Effector memory CD4-positive, alpha-beta T cell (primary cell): Measurements from ENCODE around the gene CHFR.
"Not testable (repeated sequence)": the region's sequence is repeated elsewhere in the genome, so short reads cannot be mapped to it uniquely, and the experiment has no call there.

Experiments
- DNase-seq, 3 donors: peaks; one replicate each; pipeline ENCODE4 v3.0.0-alpha.2; 2020
- H3K27ac ChIP-seq: 2 replicates; pipeline ENCODE4 v1.7.0; 2013; ENCODE audit warnings: mild to moderate bottlenecking, low read length, moderate library complexity; ENCODE audit not compliant: insufficient read depth, poor library complexity, severe bottlenecking
- H3K27me3 ChIP-seq: replicated peaks from 2 replicates; pipeline ENCODE4 v1.7.0; 2013; ENCODE audit warnings: mild to moderate bottlenecking, low read length; ENCODE audit not compliant: insufficient read depth, control insufficient read depth, poor library complexity, severe bottlenecking
- H3K36me3 ChIP-seq: 2 replicates; pipeline ENCODE4 v1.7.0; 2013; ENCODE audit warnings: mild to moderate bottlenecking, low read length, moderate library complexity; ENCODE audit not compliant: control insufficient read depth, insufficient read depth
- H3K4me1 ChIP-seq: 2 replicates; pipeline ENCODE4 v1.7.0; 2013; ENCODE audit warnings: low read length, mild to moderate bottlenecking; ENCODE audit not compliant: control insufficient read depth, insufficient read depth, poor library complexity, severe bottlenecking
- H3K4me3 ChIP-seq: 2 replicates; pipeline ENCODE4 v1.7.0; 2013; ENCODE audit warnings: low read length, low read depth, mild to moderate bottlenecking; ENCODE audit not compliant: insufficient read depth, poor library complexity, severe bottlenecking
- H3K9me3 ChIP-seq: 2 replicates; pipeline ENCODE4 v1.7.0; 2013; ENCODE audit warnings: mild to moderate bottlenecking, low read length, moderate library complexity; ENCODE audit not compliant: control insufficient read depth

Gene CHFR

GRCh38 chr12:132857019-132857418 lies 30.4 kb downstream of the CHFR start:
- not testable (repeated sequence) for H3K4me1 ChIP-seq, DNase-seq, H3K4me3 ChIP-seq, H3K27ac ChIP-seq, H3K27me3 ChIP-seq, H3K9me3 ChIP-seq
- peaks cover 65% of the 10 kb centered on the region for H3K36me3 ChIP-seq

GRCh38 chr12:132856581-132856980 lies 30.8 kb downstream of the CHFR start:
- H3K4me1 ChIP-seq = no peaks in the 10 kb centered on the region
- no peaks in the 10 kb centered on the region for H3K9me3 ChIP-seq
- no peaks in the 10 kb centered on the region for H3K27me3 ChIP-seq
- no peak overlapping the region for H3K4me3 ChIP-seq
- no peak overlapping the region for H3K27ac ChIP-seq
- peaks cover 65% of the 10 kb centered on the region for H3K36me3 ChIP-seq
- DNase-seq = no peak

GRCh38 chr12:132855211-132855610 lies 32.2 kb downstream of the CHFR start:
- H3K27me3 ChIP-seq, H3K27ac ChIP-seq, H3K4me3 ChIP-seq, H3K9me3 ChIP-seq, H3K4me1 ChIP-seq, DNase-seq: not testable (repeated sequence)
- peaks cover 69% of the 10 kb centered on the region for H3K36me3 ChIP-seq

GRCh38 chr12:132853285-132854092 lies 33.9 kb downstream of the CHFR start:
- DNase-seq = no peak
- H3K4me1 ChIP-seq = no peaks in the 10 kb centered on the region
- H3K36me3 ChIP-seq = peaks cover 65% of the 10 kb centered on the region
- H3K4me3 ChIP-seq = no peak overlapping the region
- no peaks in the 10 kb centered on the region for H3K9me3 ChIP-seq
- H3K27ac ChIP-seq = no peak overlapping the region
- no peaks in the 10 kb centered on the region for H3K27me3 ChIP-seq

- Histone ChIP-seq H3K27me3 (no peaks in the 10 kb centered on the region), H3K4me1 (no peaks in the 10 kb centered on the region), H3K4me3 (no peak overlapping the region), H3K9me3 (no peaks in the 10 kb centered on the region), H3K27ac (no peak overlapping the region), H3K36me3 (peaks cover 71% of the 10 kb centered on the region)
- DNase-seq = no peak
These were observed 34.9 kb downstream of the CHFR start for GRCh38 chr12:132852496-132852895.

GRCh38 chr12:132851465-132851864 lies 35.9 kb downstream of the CHFR start:
- Histone ChIP-seq H3K27me3 (no peaks in the 10 kb centered on the region), H3K27ac (no peak overlapping the region), H3K9me3 (no peaks in the 10 kb centered on the region), H3K36me3 (peaks cover 72% of the 10 kb centered on the region), H3K4me3 (no peak overlapping the region), H3K4me1 (no peaks in the 10 kb centered on the region)
- DNase-seq = no peak

GRCh38 chr12:132850291-132850690 lies 37.1 kb downstream of the CHFR start:
- Histone ChIP-seq H3K4me3 (no peak overlapping the region), H3K4me1 (no peaks in the 10 kb centered on the region), H3K9me3 (no peaks in the 10 kb centered on the region), H3K27ac (no peak overlapping the region), H3K36me3 (peaks cover 70% of the 10 kb centered on the region), H3K27me3 (no peaks in the 10 kb centered on the region)
- DNase-seq = no peak

- no peak overlapping the region for H3K27ac ChIP-seq
- peaks cover 63% of the 10 kb centered on the region for H3K36me3 ChIP-seq
- no peaks in the 10 kb centered on the region for H3K9me3 ChIP-seq
- no peaks in the 10 kb centered on the region for H3K4me1 ChIP-seq
- no peak for DNase-seq
- H3K4me3 ChIP-seq = no peak overlapping the region
- H3K27me3 ChIP-seq = no peaks in the 10 kb centered on the region
These were observed 38.9 kb downstream of the CHFR start for GRCh38 chr12:132848521-132848920.

GRCh38 chr12:132847363-132848356 lies 39.7 kb downstream of the CHFR start:
- no peak overlapping the region for H3K27ac ChIP-seq
- peaks cover 59% of the 10 kb centered on the region for H3K36me3 ChIP-seq
- no peaks in the 10 kb centered on the region for H3K4me1 ChIP-seq
- DNase-seq = no peak
- no peaks in the 10 kb centered on the region for H3K27me3 ChIP-seq
- no peak overlapping the region for H3K4me3 ChIP-seq
- H3K9me3 ChIP-seq = no peaks in the 10 kb centered on the region

GRCh38 chr12:132844681-132845080 lies 42.7 kb downstream of the CHFR start:
- not testable (repeated sequence) for H3K4me1 ChIP-seq, H3K4me3 ChIP-seq, DNase-seq, H3K27me3 ChIP-seq, H3K9me3 ChIP-seq, H3K27ac ChIP-seq
- H3K36me3 ChIP-seq = peaks cover 65% of the 10 kb centered on the region
